GM18502 (cell line): ENCODE measurements around the gene TRABD2B.

Experiments used
- ATAC-seq: cut with Tn5 transposase; IDR thresholded peaks from one replicate; pipeline ENCODE4 v1.9.1; 2021; ENCODE audit warnings: mild to moderate bottlenecking; ENCODE audit not compliant: unreplicated experiment, poor library complexity

Gene TRABD2B

DNA sequence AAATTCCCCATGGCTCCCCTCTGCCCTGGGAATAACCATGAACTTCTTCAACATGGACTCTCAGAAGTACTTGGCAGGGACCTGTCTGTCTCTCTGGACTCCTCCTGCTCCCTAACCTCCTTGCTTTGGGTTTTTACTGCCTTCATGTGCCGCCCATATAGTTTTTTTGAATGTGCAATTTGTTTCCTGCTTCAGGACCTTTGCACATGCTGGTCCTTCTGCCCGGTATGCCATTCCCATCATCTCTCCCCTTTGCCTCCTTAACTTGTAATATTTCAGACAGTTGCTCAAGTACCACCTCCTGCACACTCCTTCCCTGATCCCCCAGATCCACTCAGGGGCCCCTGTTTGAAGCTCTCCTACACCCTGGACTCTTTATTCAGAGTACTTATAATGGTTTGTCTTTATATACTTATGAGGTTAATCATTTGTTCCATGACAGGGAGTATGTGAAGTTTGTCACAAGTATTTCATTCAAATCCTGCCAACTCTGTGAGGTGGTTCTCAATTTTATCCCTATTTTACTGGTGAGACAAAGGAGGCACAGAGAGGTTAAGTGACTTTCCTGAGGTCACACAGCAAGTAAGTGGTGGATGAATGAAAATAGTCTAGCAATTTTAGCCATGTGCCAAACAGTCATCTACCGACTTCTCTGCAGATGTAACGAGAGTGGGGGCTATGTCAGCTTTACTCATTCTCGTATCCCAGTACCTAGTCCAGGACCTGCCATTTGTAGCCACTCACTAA, 180.7 kb downstream of the TRABD2B start:
- ATAC-seq: no peak

DNA sequence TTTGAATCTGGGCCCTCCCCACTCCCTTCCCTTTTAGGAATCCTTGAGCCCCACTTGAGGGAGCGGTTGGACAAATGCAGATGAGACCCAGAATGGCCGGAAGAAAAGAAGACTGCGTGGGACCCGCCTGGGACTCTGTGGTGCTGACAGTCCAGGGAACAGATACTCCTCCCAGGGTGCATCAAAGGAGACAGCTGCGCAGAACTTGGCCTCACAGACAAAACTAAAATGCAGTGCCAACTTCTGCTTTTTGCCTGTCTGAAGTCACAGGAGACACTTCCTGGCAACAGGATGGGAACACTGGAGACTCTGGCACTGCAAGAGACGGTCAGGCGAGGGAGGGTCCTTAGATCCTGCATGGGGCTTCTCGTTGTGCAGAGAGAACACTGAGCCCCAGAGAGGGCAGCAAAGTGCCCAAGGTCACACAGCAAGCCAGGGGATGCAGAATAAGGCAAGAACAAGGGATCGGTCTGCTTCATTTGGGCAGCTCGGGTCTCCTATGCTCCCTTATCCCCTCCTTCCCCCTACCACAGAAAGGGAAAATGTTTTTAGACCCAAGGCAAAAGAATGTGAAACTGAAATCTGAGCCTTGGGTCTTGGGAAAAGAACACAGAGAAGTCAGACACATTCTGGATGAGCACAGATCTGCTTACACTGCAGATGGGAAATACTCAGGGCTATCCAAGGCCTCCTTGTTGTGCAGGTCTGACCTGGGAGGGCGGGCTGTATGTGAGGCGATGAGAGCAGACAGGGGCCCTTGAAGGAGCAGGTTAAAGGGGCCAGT, 182.4 kb downstream of the TRABD2B start:
- no peak for ATAC-seq

DNA sequence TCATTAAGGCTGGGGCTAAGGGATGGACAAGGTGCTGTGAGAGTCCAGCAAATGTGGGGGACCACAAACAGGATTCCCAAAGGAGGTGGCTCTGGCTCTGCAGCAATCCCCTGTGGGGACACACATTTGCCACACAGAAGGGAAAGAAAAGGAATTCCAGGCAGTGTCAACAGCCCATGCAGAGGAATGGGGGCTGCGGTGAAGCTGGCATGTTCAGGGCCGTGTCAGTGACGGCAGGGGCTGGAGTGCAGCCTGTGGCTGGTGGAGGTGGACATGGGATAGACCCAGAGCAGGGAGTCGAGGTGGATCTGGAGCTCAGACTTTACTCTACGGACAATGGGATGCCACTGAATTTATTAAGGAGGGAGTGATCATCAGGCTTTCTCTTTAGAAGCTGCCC, 183.2 kb downstream of the TRABD2B start:
- ATAC-seq: no peak

DNA sequence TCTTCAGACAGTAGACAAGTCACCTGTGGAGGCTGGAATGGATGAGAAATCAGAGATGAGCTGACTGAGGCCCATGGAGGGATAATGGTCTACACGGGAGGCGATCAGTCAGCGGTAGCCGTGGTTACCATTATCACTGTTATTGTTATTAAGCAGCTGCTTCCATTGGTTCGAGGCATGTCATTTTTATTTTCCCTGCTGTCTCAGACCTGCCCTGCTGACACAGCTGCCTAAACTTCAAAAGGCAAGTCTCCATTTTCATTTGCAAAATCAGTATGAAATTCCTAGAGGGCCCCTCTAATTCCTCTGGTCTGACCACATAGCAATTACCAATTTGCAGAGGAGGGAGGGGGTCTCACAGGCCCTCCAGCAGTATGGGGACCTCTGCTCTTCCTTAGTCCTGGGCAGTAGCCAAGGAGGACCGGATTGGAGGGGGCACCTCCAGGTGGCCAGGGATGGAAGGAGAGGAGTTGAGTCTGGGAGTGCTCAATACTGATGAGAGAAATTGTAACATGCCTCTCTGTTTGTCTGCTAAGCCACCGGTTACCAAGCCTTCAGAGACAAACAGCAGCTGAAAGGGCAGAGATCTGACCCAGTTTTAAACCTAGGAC, 184.2 kb downstream of the TRABD2B start:
- no peak for ATAC-seq

DNA sequence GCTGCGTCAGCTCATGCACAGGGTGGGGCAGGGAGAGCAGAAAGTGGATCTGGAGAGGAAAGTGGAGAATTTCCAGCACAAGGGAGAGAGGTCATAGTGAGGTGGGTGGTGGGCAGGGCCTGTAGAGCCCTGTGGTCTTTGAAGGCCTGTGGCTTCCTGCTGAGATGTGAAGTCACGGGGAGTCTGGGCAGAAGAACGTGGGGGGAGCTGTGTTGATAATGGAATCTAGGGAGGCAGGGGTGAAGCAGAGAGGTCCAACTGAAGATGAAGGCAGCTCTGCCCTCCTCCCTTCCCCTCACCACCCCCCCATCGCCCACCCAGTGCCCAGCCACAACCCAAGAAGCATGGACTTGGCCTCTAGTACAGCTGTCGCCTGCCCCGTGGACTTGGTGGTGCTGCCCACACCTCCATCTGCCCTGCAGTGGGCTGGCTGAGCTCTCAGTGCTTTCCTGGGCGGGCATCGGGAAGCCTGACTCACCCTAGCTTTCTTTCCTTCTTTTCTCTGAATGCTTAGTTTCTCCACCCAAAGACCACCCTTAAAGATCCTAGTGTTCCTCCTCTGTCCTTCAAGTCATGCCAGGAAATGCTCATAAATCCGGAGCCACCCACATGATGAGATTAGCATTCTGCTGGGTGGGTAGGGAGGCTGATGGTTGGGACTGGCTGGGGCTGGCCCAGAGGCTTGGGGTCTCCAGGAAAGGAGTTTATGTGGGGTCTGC, 186.1 kb downstream of the TRABD2B start:
- no peak for ATAC-seq

DNA sequence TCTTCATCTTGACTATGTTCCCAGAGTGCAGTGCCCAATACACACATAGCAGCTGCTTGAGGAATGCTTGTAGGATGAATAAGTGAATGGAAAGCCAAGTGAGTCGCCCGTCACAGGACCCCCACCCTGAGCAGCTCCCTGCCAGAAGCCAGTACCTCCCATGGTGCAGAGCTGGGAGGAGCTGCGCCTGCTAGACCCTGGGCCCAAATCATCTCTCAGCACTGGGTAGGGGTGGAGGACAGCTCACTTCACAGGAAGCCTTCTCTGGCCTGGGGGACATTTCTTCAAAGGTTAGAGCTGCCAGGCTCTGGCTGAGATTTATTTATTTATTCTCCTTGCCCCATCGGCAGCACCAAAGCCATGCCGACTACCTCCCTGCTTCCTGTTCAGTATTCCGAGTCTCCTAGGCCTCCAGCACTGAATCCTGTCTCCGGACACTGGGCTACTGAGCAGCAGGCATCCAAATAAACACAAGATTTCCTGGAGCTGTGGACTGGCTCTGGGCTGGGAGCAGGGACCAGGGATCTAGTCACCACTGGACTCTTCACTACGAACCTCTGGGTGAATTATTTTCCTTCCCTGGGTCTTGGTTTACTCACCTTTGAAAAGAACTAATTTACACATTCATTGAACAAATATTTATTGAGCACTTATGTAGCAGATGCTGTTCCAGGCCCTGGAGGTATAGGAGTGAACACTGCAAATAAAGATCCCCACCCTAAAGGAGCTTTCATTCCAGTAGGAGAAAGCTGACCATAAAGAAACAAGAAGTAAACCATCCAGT, 187.7 kb downstream of the TRABD2B start:
- no peak for ATAC-seq

DNA sequence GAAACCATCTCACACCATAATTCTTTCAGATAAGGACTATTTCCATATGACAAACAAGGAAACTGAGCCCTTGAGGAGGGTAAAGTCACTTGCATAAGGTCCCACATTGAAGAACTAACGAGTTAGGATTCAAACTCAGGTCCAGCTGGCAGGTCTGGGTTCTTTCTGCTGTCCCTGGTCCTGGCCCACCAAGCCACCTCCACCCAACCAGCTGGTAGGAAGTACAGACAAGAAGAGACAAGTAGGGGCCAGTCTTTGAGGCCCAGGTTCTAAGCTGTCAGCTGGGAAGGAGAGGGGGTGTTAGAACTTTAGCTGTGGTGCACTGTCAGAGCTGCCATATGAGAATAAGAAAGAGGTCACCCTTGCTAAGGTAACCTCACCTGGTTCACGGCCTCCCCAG, 188.6 kb downstream of the TRABD2B start:
- ATAC-seq: no peak

DNA sequence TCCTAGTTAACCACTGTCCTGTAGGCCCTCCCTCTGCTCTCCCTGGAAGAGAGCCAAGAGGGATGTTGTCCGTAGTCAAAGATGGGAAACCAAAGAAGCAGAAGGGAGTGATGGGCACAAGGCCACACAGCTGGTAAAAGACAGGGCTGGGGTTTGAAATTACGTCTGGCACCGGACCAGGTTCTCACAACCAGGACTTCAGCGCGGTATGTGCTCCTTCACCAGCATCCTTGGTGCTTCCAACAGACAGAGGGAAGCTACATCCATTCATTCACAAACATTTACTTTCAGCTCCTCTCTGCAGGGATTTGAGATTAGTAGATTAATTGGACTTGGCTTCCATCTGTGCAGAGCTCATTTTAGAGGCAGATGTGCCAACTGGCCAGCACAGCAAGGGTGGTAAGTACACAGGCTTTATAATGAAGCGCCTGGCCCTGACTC, 191.2 kb downstream of the TRABD2B start:
- ATAC-seq: no peak

DNA sequence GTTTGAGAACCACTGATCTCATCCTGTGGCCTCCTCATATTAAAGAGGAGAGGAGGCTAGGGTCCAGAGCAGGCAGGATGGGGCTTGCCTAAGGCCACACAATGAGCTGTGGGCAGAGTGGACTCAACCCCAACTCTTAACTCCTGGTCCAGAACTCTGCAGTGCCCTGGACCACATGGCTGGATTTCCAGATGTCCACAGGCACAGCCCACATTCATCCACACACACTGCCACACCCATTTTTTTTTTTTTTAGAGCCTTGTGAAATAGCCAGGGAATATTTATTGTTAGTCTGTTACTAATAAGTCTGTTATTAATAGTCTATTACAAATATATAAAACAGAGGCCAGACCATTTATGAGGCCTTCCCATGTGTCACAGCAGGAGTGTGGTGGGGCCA, 192.2 kb downstream of the TRABD2B start:
- no peak for ATAC-seq

DNA sequence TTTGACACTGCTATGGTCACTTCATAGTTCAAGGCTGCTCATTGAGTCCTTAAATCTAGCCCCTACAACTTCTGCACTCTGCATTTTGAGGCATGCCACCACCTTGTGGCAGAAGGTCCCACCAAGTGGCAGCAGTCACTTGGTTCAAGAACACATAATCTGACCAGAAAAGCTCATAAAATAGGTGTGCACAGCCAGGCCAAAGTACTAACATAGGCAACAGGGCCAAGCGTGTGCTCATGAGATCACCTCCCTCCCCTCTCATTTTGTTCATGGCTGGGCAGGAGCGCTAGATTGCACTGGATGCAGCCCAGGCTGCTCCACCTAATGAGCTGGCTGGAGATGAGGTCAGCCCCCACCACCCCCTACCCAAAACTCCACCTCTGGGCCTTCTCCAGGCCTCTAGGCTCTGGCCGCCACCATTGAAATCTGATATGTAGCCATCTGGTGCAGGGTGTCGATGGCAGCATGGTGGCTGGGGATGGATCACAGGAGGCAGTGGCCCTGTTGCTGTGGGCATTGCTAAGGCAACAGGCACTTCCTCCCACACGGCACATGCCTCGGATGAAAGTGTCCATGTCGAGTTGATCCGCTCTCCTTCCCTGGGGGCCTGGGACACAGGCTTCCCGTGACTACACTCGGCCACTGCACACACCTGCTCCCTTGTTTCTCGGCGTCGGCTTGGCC, 193.2 kb downstream of the TRABD2B start:
- no peak for ATAC-seq

DNA sequence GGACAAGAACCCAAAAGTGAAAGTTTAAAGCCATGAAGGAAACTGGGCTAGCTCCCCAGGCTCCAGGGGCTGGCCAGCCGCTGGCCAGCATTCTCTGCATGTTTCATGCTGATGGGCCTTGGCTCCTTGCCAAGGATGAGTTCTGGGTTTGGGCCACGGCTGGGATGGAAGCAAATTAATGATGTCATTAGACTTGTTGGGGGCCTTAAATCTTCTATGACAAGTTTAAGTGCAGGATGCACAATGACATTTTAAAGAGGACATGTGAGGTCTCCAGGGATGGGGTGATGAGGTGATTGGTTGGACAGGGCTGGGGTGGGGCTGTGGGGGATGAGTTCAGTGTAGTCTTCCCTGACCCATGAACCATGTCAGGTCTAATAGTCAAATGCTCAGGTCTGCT, 199.6 kb downstream of the TRABD2B start:
- no peak for ATAC-seq

DNA sequence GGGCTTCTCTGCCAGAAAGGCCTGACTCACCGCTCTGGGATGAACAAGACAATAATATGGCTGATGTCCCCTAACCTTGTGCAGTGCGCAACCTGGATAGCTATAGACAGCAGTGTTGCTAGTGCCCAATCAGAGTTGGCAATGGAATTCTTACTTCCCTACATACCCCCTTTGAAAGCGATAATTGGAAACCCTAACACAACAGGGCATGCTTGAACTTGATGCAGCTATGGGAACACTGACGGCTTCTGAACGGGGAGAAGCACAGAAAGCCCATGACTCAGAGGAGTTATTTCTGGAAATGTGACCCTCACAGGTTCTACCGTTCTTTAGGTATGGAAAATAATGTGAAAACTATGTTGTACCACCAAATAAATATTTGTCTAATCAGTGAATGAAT, 200.6 kb downstream of the TRABD2B start:
- ATAC-seq: no peak

DNA sequence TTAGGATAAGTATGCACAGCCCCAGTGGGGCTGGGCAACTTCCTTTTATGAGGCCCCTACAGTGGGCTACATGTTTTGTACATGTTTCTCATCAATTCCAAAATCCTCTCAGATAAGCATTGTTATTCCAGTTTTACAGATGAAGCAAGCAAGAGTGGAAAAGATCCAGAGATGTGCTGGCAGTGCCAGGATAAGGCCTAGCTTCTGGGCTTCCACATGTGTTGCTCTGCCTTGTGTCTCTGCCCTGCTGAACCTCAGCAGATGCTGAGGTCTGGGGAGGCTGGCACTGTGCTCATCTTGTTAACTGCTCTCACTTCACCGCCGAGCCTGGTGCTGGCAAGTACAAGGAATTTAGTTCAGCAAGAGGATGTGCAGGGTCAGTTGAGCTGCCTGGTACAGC, 202.1 kb downstream of the TRABD2B start:
- no peak for ATAC-seq

DNA sequence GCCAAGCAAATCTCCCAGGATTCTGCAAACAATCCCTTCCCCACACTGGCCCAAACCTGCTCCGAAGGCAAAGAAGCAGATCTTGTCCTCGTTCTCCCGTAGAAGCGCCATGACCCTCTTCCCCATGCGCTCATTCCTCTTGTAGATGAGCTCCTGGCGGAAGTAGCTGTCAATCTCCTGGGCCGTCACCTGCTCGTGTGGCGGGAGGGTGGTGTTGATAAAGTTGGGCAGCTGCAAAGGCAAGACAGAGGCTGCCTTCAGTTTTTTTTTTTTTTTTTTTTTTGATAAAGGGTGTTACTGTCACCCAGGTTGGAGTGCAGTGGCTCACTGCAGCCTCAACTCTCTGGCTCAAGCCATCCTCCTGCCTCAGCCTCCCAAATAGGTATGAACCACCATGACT, 202.7 kb downstream of the TRABD2B start:
- ATAC-seq: no peak

DNA sequence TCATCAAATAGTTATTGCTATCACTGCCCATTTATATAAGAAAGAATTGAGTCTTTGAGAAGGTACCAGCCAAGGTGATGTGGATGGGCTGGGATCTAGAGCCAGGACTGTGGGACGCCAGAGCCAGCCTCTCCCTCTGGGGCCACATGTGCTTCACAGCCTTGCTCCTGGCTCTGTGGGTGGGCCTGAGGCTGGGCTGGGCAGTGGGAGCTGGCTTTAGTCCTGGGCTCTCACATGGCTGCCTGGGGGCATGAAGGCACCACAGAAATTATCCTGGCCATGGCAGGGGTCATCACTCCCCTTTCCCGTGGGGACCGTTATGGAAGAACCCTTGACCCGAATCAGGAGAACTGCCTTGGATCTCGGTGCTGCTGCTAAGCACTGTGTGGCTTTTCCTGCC, 203.1 kb downstream of the TRABD2B start:
- no peak for ATAC-seq

DNA sequence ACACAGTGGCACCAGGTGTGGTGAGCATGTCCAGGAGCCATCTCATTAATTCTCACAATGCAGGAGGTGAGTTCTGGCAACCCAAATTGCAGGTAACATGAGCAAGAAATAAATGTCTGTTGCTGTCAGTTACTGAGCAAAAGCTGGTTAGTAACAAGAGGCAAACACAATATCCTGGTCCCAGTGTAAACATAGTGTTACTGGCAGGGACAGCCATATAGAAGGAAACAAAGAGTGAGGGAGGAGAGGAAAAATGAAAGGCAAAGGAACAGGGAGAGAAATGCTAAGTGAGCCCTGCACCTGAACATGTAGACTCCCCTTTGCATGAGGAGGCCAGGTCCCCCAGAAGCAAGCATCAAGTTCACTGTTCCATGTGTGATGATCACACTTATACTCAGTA, 203.6 kb downstream of the TRABD2B start:
- ATAC-seq: no peak

DNA sequence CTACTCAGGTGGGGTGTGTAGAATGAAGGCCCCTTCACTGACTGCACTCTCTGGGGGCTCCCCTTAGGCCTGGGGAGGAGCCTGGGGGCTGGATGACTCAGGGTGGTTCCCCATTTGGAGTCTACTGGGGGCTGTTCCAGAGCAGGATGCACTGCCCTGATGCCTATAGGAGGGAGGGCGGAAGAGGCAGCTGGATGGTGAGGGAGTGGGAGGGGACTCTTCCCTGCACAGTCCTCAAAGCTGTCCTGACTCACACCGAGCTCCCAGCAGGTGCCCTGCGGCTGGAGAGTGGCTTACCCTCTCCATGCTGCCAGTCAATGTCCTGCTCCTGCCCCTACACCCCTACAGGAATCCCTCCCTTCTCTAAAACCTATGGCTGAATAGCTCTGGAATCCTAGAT, 204.4 kb downstream of the TRABD2B start:
- ATAC-seq: no peak

DNA sequence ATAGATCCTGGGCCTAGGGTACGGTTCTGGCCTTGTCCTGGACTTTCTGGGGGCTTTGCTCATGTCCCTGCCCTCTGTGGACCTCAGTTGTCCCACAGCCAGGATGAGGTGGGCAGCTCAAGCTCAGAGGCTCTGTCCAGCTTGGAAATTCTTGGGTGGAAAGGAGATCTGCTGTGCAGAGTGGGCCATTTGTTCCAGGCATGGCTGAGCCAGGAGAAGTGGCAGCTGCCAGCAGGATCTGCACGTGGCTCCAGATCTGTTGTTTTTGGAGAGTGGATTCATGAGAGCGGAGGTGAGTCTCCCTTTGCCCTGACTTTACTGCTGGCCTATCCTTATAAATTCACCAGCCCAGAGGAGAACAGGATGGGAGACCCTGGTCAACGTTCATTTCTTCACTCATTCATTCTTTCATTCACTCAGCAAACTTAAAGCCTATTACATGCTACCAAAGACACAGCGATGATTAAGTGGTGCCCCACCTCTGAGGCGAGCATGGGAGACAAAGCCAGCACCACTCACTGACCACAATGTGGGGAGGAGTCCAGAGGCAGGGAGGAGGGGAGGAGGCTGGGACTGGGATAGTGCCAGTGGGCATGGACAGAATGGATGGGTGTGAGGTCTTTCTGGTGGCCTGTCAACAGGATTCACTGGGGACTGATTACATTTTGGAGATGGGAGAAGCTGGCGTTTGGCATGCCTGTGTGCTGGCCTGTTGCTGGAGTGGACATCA, 205.1 kb downstream of the TRABD2B start:
- ATAC-seq: no peak

DNA sequence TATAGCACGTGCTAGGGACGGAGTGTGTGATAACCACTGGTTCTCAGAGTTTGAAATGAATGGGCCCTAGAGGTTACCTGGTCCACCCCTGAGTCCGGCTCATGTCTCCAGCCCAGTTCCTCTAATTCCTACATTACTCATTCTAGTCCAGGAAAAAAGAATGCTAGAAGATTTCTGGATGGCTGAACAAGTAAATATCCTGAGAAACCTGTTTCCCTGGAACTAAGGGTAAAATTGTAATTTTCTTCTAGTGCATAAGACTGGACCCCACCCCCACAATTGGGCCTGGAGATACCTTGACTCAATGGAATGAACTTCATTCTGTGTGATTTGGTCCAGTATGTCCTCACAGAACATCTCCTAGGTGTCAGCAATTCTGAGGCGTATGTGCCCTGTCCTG, 208.4 kb downstream of the TRABD2B start:
- no peak for ATAC-seq
